GM13977 (cell line): ENCODE results near the gene PKN2.
"Not testable (repeated sequence)": the region's sequence is repeated elsewhere in the genome, so short reads cannot be mapped to it uniquely, and the experiment has no call there.

Experiments
- DNase-seq: peaks from one replicate; pipeline ENCODE4 v3.0.0; 2012; ENCODE audit warnings: low spot score
- CTCF ChIP-seq: IDR thresholded peaks from 2 replicates; pipeline ENCODE4 v1.5.1; 2012; ENCODE audit warnings: mild to moderate bottlenecking, control low read depth; ENCODE audit not compliant: insufficient read depth; ENCODE audit errors: extremely low read depth, missing control alignments
- in situ Hi-C: fragments of 300-500 bp; cut with MboI; formaldehyde crosslinking; loops from one replicate; pipeline ENCODE4 v1.12.0; 2022; ENCODE audit warnings: low sequenced_read_pairs, low pct_unique_long_range_greater_than_20kb, mixed read lengths, inconsistent platforms; ENCODE audit not compliant: unreplicated experiment

PKN2 gene

DNA sequence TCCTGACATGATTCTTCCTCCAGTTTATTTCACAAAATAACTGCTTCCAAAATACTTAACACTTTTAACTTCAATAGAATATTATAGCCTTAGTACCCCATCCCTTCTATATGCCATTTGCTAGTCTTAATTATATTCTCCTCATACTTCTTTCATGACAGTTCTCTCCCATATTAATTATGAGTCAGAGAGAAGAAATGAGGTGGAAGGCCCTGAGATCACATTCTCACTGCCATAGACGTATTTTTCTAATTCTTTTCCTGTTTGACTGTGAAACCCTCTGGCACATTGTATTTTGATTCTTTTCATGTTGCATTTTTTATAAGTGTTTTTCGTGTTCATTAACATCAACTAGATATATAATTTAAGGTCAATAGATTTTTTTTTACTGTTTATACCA, 118.9 kb downstream of the PKN2 start:
- TF ChIP-seq CTCF, result no peak
- in situ Hi-C loops, result no loop called here
- no peak for DNase-seq

GRCh38 chr1:88803444-88803843, 119.4 kb downstream of the PKN2 start:
- in situ Hi-C loops, result no loop called here
- DNase-seq, result no peak
- no peak for TF ChIP-seq CTCF

GRCh38 chr1:88812366-88812765, 128.3 kb downstream of the PKN2 start:
- in situ Hi-C loops, result no loop called here
- no peak for TF ChIP-seq CTCF
- DNase-seq, result no peak

DNA sequence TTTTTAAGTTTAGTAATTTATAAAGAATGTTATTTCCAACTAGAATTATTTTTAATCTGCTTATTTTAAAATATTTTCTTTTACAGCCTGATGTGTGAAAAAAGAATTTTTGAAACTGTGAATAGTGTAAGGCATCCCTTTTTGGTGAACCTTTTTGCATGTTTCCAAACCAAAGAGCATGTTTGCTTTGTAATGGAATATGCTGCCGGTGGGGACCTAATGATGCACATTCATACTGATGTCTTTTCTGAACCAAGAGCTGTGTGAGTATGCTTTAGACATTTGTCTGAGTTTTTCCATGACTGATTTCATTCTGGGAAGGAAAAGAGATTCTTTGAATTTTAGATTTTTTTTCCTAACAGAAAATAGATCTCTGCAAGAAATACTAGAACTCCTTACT, 129.4 kb downstream of the PKN2 start:
- no peak for TF ChIP-seq CTCF
- DNase-seq, result no peak
- in situ Hi-C loops, result no loop called here

DNA sequence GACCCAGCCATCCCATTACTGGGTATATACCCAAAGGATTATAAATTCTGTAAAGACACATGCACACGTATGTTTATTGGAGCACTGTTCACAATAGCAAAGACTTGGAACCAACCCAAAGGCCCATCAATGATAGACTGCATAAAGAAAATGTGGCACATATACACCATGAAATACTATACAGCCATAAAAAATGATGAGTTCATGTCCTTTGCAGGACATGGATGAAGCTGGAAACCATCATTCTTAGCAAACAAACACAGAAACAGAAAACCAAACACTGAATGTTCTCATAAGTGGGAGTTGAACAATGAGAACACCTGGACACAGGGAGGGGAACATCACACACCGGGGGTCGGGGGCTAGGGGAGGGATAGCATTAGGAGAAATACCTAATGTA, 135.6 kb downstream of the PKN2 start:
- in situ Hi-C loops, DNase-seq: not testable (repeated sequence)

GRCh38 chr1:88825721-88826120, 141.6 kb downstream of the PKN2 start:
- no peak for DNase-seq
- no peak for TF ChIP-seq CTCF

DNA sequence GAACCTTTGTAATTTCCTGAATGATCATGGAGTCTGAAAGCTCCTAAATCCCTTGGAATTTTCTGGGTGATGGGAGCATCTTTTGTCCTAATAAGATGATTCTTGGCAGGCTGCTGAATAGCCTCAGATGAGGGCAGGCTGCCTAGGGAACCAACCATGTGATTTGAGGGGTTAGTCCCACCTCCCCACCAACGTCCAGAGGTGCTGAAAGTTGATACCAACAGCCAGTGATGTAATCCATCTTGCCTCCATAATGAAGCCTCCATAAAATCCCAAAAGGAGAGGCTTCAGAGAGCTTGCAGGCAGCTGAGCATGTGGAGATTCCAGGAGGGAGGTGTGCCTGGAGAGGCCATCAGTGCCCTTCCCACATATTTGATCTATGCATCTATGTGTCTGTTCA, 163.6 kb downstream of the PKN2 start:
- in situ Hi-C loops, result no loop called here
- no peak for TF ChIP-seq CTCF
- no peak for DNase-seq

More at GRCh38 chr1:88825721-88826120, 141.6 kb downstream of the PKN2 start:
- in situ Hi-C loops, result no loop called here
